ENCODE data around the gene RTL10.

RTL10 gene

GRCh38 chr22:19859861-19860510, 5.3 kb upstream of the RTL10 start:
- DNase-seq: no peak

GRCh38 chr22:19857382-19857781, 2.7 kb upstream of the RTL10 start:
- no peak for DNase-seq

GRCh38 chr22:19855504-19856409, 1.1 kb upstream of the RTL10 start:
- DNase-seq: peak; percentile 78

- no peak for DNase-seq
These were observed 546 bp downstream of the RTL10 start for GRCh38 chr22:19853879-19854777.

- DNase-seq: no peak
These were observed 1.4 kb downstream of the RTL10 start for GRCh38 chr22:19853058-19853878.

GRCh38 chr22:19852177-19852781, 2.4 kb downstream of the RTL10 start:
- no peak for DNase-seq

- DNase-seq: no peak
These were observed 3.1 kb downstream of the RTL10 start for GRCh38 chr22:19851291-19852176.

GRCh38 chr22:19850763-19851109, 3.9 kb downstream of the RTL10 start:
- DNase-seq: no peak

- DNase-seq: no peak
These were observed 4.6 kb downstream of the RTL10 start for GRCh38 chr22:19849835-19850762.

GRCh38 chr22:19848298-19849224, 6.1 kb downstream of the RTL10 start:
- DNase-seq: no peak

- no peak for DNase-seq
These were observed 7.4 kb downstream of the RTL10 start for GRCh38 chr22:19847345-19847632.

GRCh38 chr22:19846620-19847344, 7.9 kb downstream of the RTL10 start:
- no peak for DNase-seq

GRCh38 chr22:19845054-19845722, 9.5 kb downstream of the RTL10 start:
- no peak for DNase-seq

- peak; percentile 23 for DNase-seq
These were observed 10.2 kb downstream of the RTL10 start for GRCh38 chr22:19844377-19845053.

- no peak for DNase-seq
These were observed 10.8 kb downstream of the RTL10 start for GRCh38 chr22:19843857-19844376.

- DNase-seq: no peak
These were observed 11.4 kb downstream of the RTL10 start for GRCh38 chr22:19843107-19843856.

Measured in activated CD4-positive, alpha-beta T cell treated with anti-CD3 and anti-CD28 coated beads, Interleukin-10, Interleukin-2, amounts not matched to agents 100 ng/mL and 50 ng/mL, durations not matched to agents 16 hours and 8 hours (primary cell).